Measurements from ENCODE around the gene PIGU. TPM values are rescaled to one million over a fixed set of nuclear protein-coding genes. Genes with fewer than 3 reads are reported as not detected.

Gene PIGU
- total and polyA plus RNA-seq, 2 donors (not counting 3 experiments of a cell fraction or from before 2014, with no cell fraction given), result 20.3 to 81.8 TPM

- intact Hi-C loops (cut with micrococcal nuclease) (no loop called here), dilution Hi-C loops (cut with MboI; ENCODE audit: extremely low pct_ligation_motif_present, low sequenced_read_pairs) (no loop called here)
- Histone ChIP-seq H3K36me3 (ENCODE audit: control insufficient read depth in 2 of 2, extremely low read depth in 1 of 2, insufficient read depth in 2 of 2, low read length in 2 of 2) (peaks cover 0 to 8% of the 10 kb centered on the region in 2 experiments), H3K27ac (ENCODE audit: insufficient read depth, low read depth, low read length) (no peak overlapping the region), H3K4me1 (ENCODE audit: control insufficient read depth, extremely low read depth, insufficient read depth, low read length) (peaks cover 14% of the 10 kb centered on the region), H2AFZ (ENCODE audit: low read depth, low read length) (no peak overlapping the region), H3K9ac (replicated peaks; ENCODE audit: extremely low read depth, insufficient read depth, low read length) (no peak overlapping the region), H3K4me2 (ENCODE audit: insufficient read depth, low read length) (no peak overlapping the region), H3K79me2 (ENCODE audit: control insufficient read depth, insufficient read depth, low read length) (no peaks in the 10 kb centered on the region), H4K20me1 (replicated peaks; ENCODE audit: control insufficient read depth, extremely low read depth, insufficient read depth, low read length) (no peaks in the 10 kb centered on the region), H3K27me3 (ENCODE audit: control insufficient read depth in 2 of 2, insufficient read depth in 2 of 2, low read length in 2 of 2) (no peaks in the 10 kb centered on the region), H3K4me3 (replicated peaks in 1 of 3; ENCODE audit: insufficient read depth in 1 of 3, low read depth in 1 of 3, low read length in 3 of 3) (no peak overlapping the region), H3K9me3 (replicated peaks; ENCODE audit: control insufficient read depth, insufficient read depth, low read length) (no peaks in the 10 kb centered on the region), H3K9me1 (replicated peaks; ENCODE audit: control insufficient read depth, extremely low read depth, insufficient read depth, low read length) (no peaks in the 10 kb centered on the region)
- TF ChIP-seq FOS (IDR thresholded peaks at IDR 0.05; ENCODE audit: borderline replicate concordance, insufficient read depth, low read length) (no peak), EZH2 (IDR thresholded peaks at IDR 0.05; ENCODE audit: borderline replicate concordance, low read depth, low read length, severe bottlenecking) (no peak), JUN (IDR thresholded peaks at IDR 0.05; ENCODE audit: borderline replicate concordance, insufficient read depth, insufficient read length, low read depth) (no peak), MAX (IDR thresholded peaks at IDR 0.05; ENCODE audit: insufficient read depth, insufficient read length) (no peak), GATA2 (IDR thresholded peaks at IDR 0.05; ENCODE audit: insufficient read depth, insufficient read length, low read depth, low read length) (no peak), CTCF (IDR thresholded peaks at IDR 0.05; ENCODE audit: extremely low read depth in 1 of 2, insufficient read depth in 1 of 2, low read depth in 1 of 2, low read length in 2 of 2) (no peak), POLR2A (IDR thresholded peaks at IDR 0.05; ENCODE audit: low read depth, low read length) (no peak), MYC (IDR thresholded peaks at IDR 0.05; ENCODE audit: low read depth, low read length) (no peak), POLR2AphosphoS5 (IDR thresholded peaks at IDR 0.05; ENCODE audit: insufficient read depth, low read depth, low read length) (no peak)
- DNase-seq (ENCODE audit: low read depth, low spot score), result no peak
- ChIA-PET POLR2A (interaction anchor here (0.7 kb wide), 1 partner anchor 434 kb away, joined by 4 read pairs; no protein-coding TSS in a partner anchor), CTCF (no interaction called here)
- no TSS peak for BruUV-seq (replicated peaks)
- FAIRE-seq, result no peak
Observed at GRCh38 chr20:34716921-34717229, 40.0 kb upstream of the PIGU start.

Data from endothelial cell of umbilical vein (primary cell).